Renal cortex interstitium (tissue), 11 donors: ENCODE results near the gene PSMD14. TPM values are rescaled to one million over a fixed set of nuclear protein-coding genes. Genes with fewer than 3 reads are reported as not detected.

ENCODE experiments used
- DNase-seq, 11 donors: peaks; one replicate each; pipeline ENCODE4 v3.0.0-alpha.2; 2013; ENCODE audit warnings: low read depth in 9 of 11, low spot score in 4 of 11; ENCODE audit errors: extremely low read depth in 1 of 11
- polyA plus RNA-seq, 3 donors: library from polyadenylated mRNA; unstranded; fragments of 120-200 nt; gene quantifications; one replicate each; pipeline ENCODE4 v1.2.1, GENCODE V29; 2013; ENCODE audit not compliant: insufficient read length in 3 of 3

The PSMD14 gene
- polyA plus RNA-seq, 3 donors: 43.6 to 59.6 (median 54.4) TPM

DNA sequence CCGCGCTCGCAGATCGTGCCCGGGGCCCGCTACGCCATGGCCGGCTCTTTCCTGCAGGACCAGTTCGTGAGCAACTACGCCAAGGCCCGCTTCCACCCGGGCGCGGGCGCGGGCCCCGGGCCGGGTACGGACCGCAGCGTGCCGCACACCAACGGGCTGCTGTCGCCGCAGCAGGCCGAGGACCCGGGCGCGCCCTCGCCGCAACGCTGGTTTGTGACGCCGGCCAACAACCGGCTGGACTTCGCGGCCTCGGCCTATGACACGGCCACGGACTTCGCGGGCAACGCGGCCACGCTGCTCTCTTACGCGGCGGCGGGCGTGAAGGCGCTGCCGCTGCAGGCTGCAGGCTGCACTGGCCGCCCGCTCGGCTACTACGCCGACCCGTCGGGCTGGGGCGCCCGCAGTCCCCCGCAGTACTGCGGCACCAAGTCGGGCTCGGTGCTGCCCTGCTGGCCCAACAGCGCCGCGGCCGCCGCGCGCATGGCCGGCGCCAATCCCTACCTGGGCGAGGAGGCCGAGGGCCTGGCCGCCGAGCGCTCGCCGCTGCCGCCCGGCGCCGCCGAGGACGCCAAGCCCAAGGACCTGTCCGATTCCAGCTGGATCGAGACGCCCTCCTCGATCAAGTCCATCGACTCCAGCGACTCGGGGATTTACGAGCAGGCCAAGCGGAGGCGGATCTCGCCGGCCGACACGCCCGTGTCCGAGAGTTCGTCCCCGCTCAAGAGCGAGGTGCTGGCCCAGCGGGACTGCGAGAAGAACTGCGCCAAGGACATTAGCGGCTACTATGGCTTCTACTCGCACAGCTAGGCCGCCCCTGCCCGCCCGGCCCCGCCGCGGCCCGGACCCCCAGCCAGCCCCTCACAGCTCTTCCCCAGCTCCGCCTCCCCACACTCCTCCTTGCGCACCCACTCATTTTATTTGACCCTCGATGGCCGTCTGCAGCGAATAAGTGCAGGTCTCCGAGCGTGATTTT lies 115.5 kb downstream of the PSMD14 start:
- no peak for DNase-seq

DNA sequence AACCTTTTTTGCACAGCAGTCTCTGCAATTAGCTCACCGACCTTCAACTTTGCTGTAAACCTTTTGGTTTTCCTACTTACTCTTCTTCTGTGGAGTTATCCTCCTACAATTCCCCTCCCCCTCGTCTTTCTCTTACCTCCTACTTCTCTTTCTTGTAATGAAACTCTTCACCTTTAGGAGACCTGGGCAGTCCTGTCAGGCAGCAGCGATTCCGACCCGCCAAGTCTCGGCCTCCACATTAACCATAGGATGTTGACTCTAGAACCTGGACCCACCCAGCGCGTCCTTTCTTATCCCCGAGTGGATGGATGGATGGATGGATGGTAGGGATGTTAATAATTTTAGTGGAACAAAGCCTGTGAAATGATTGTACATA lies 116.2 kb downstream of the PSMD14 start:
- DNase-seq: no peak

DNA sequence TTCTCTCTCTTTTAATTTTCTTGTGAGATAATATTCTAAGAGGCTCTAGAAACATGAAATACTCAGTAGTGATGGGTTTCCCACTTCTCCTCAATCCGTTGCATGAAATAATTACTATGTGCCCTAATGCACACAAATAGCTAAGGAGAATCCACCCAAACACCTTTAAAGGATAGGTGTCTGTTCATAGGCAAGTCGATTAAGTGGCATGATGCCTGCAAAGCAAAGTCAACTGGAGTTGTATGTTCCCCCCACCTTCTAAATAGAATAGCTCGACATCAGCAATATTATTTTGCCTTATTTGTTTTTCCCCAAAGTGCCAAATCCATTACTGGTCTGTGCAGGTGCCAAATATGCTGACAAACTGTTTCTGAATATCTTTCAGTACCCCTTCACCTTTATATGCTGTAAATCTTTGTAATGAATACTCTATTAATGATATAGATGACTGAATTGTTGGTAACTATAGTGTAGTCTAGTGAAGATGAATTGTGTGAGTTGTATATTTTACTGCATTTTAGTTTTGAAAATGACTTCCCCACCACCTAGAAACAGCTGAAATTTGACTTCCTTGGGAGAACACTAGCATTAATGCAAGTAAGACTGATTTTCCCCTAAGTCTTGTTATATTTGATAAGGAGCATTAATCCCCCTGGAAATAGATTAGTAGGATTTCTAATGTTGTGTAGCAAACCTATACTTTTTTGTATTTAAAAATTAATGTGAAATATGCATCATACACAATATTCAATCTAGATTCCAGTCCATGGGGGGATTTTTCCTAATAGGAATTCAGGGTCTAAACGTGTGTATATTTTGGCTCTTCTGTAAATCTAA lies 116.9 kb downstream of the PSMD14 start:
- no peak for DNase-seq

DNA sequence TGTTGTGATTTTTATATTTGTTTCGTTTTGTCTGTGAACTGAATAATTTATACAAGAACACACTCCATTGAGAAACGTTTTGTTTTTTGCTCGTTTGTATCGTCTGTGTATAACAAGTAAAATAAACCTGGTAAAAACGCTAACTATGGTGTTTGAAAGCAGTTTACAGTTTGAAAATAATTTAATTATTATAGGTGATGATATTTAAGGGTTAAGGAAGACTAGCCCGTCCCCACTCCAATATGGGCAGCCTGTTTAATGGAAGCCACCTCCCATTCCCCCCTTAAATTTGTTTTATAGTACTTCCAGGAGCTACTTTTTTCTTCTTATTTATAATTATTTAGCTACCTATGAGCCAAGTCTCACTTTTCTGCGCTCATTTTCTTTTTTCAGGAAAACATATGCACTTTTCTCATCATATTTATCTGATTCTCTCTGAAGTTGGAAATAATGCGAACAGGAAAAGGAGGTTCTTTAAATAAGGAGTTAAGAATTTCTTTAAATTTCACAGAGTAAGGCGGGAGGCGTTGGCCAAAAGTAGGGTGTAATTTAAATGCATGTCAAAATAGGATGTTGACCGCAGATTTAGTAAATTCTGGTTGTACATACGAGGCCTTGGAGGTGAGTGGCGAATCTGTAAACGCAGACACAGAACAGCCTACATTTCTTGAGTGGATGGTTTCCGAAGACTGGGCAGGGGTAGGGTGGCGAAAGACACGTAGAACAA lies 117.7 kb downstream of the PSMD14 start:
- no peak for DNase-seq

DNA sequence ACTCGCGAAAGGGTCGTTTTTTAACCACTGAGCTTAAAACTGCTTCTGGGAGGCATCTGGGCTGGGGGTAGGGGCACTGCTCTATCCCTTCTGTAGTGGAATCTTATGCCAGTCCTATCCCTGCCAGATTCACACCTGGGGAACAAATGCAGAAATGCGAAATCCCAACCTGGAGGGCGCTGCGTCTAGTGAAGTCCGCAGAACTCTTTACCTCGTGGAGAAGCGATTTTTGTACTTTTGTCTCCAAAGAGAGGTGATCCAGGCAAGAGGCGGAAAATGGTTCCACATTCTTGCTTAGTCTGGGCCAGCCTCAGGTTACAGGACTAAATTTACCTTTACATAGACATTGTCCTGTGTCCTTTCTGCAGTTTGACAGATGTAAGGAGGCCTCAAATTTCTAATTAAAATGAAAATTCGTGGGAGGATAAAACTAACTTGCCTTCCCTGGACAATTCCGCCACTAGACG lies 118.3 kb downstream of the PSMD14 start:
- no peak for DNase-seq

DNA sequence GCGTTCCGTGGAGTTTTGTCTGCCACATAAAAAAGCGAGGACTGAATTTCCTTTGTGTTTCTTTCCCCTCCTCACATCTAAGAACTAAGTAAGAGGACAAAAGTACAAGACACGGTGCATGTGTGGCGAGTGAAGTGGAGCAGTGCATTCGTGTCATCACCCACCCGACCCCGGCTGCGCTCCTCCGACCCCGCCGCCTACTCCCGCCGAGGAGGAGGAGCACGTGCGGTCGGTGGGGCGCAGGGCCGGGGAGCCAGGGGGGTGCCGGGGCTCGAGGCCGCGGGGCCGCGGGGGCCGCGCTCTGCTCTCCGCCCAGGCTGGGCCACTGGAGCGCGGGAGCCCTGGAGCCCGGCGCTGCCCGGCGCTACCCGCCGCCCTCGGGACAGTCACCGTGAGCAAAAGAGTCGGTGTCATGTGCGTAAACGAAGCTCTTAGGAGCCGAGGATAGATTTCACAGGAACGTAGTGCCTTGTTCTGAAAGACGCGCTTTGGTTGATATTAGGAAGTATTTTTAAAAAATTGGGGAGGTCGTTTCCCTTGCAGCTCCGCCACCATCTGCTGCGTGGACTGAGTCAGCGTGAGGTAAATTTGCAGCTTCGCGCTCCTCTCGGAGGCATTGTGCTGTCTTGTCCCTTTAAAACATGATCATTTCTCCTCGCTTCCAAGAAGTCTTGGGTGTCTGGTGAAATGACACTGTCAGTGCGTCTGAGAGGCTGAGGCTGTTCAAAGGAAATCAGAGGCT lies 118.9 kb downstream of the PSMD14 start:
- DNase-seq: peak in 1 of 11 donors; percentile 54

DNA sequence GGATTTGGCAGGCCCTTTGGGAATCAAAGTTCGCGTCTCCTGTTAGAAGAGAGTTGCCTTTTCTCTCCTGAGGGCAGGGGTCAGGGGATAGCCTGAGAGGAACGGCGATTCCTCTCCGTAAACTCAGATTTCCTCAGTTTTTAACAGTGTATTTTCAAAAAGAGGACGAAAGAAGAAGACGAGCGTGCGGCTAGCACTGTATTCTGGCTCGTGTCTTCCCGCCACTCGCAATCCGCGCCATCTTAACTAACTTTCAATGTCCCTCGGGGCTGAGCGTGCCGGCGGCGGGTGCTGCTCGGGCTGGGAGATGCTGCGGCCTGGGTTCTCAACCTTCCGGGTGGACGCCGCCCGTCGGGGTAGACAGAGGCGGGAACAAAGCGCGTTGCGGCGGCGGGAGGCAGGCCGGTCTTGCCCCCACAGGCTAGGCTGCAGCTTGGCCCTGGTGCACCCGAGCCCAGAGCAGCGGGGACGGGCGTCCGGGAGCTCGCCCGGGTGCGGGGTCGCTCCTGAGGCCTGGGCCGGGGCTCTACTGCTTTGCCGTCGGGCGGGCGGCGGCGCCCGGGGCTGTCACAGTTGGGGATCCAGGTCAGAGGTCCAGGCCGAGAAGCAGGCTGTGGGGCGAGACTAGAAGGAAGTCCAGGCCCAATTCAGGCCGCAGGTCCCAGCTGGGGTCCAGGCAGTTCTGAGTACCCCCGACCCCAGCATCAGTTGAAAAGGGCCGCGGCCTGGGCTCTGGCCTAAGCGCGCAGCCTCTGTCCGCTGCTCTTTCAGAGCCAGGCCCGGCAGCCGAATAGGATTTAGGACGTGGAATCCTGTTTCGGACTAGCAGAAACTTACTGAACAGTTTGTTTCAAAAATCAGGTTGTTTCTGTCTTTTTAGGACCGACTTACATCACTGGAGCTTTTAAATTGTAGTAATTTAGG lies 119.7 kb downstream of the PSMD14 start:
- no peak for DNase-seq

DNA sequence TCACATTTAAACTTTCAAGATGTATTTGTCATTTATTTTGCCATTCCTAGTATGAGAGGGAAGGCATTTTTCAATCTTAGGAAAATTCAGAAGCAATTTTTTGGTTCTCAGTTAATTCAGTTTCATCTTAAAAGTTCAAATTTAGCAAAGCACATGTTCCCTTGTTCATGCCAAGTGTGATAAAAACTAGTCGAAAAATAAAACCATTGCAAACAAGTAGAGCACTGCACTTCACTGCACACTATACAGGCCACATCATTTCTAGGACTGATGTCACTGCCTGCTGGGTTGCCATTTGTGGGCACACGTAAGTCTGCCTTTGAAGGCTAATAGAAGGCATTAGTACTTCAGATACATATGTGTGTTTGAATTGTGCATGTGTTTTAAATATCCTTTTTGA lies 122.2 kb downstream of the PSMD14 start:
- DNase-seq: no peak

DNA sequence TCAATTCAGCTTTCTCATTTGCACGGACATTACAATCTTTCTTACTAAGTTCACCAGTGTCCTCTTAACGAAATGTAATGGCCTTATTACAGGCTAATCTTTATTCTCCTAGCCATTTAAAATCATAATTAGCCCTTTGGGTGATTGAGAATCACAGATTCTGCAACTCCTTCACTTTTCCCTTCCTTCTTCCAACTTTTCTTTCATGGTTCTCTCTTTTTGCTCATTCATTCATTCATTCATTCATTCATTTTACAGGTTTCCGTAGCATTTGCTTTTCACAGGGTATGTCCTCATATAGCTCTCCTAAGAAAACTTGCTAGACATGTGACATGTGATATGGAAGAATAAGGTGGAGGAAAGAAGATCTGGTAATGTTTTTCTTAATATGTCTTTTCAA lies 123.9 kb downstream of the PSMD14 start:
- DNase-seq: no peak

DNA sequence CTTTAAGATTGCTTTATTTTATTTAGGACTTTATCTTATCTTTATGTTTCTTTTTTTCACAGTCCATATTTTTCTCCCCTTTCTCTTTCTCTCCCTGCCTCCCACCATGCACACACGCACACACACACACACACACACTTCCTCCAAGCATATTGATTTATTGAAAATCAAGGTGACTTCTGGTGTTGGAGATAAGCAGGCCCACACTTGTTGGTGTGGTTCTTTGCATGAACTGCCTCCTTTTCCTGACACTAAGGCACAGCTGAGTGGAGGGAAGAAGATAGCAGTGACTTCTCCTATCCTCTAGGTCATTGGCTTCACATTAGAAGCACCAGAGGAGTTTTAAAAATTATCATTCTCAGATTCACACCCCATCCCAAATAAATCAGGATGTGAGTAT lies 125.9 kb downstream of the PSMD14 start:
- no peak for DNase-seq

DNA sequence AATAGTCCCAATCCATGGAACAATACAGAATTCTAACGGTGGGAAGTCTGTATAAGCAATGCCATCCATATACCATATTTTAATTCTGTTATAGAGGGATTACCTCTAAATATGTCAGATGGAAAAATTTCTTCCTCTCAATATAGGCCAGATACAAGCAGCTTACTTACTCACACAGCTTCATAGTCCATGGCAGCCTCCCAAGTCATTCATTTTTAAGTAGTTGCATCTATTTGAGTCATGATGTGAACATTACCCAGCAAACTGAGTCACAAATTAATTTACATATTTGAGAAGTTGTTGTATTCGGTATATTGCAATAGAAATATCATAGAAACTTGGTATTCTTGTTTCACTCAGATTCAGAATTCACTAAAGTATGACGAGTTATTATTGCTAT lies 128.2 kb downstream of the PSMD14 start:
- DNase-seq: no peak

DNA sequence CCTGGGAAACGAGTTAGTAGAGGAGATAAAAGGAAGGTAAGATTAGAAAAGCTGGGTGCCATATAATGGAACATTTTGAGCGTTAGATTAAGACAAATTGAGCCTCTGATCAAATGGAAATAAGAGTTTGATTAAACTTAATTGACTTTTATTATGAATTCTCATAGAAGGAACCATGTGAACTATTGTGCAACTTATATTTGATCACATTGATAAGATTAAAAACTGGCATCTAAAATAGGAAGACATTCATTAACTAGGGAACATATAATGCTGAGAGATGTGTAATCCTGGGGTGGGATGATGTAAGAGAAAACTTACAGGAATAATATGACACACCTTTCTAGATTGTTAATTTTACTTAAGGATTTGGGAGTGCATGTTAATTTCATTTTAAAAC lies 130.4 kb downstream of the PSMD14 start:
- DNase-seq: no peak

DNA sequence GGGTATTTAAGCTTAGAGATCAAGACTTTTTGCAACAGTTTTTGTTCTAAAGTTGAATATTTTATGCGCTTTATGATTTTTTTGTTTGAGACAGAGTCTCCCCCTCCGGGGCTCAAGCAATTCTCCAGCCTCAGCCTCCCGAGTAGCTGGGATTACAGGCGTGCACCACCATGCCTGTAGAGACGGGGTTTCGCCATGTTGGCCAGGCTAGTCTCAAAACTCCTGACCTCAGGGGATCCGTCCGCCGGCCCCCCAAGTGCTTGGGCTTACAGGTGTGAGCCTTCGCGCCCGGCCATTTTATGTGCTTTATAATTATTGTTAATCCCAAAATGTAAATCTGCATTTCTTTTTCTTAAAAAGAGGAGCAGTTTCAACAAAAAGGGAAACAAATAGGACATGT lies 136.9 kb downstream of the PSMD14 start:
- DNase-seq: no peak

DNA sequence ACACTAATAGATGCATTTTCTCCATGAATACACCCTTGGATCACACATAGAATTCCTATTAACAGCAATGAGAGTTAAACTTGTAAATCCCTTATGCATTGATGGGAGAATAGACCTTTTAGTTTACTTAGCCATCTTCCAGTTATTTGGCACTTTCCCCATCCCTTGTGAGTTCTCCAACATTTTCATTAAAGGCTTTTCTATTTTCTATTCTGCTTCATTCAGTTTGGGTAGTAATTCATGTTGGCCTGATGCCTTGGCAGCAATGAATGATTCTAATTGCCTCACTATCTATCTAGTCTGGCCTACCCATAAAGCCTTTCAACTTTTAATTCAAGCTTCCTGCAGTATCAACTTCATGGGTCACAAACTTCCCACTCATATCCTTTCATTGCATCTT lies 140.2 kb downstream of the PSMD14 start:
- no peak for DNase-seq
